Esophagus squamous epithelium (tissue), 4 donors: ENCODE measurements around the gene NKAIN4.

Source experiments
- POLR2A ChIP-seq, 4 donors: fragments of 450-650 bp; IDR thresholded peaks; one replicate each; pipeline ENCODE4 v1.6.1; 2017; ENCODE audit warnings: antibody characterized with exemption in 4 of 4, mild to moderate bottlenecking in 4 of 4, moderate library complexity in 3 of 4
- TF ChIP-seq, protein P1 (sequence below), 6 experiments: fragments of 450-650 bp in 4 of 6; fragments of 200-600 bp in 2 of 6; sonication (generic) in 2 of 6; IDR thresholded peaks; one replicate each; pipeline ENCODE4 v1.5.1; 2016 to 2019; ENCODE audit warnings: antibody characterized with exemption in 6 of 6, mild to moderate bottlenecking in 4 of 6, moderate library complexity in 4 of 6

- TF ChIP-seq, protein P1, sequence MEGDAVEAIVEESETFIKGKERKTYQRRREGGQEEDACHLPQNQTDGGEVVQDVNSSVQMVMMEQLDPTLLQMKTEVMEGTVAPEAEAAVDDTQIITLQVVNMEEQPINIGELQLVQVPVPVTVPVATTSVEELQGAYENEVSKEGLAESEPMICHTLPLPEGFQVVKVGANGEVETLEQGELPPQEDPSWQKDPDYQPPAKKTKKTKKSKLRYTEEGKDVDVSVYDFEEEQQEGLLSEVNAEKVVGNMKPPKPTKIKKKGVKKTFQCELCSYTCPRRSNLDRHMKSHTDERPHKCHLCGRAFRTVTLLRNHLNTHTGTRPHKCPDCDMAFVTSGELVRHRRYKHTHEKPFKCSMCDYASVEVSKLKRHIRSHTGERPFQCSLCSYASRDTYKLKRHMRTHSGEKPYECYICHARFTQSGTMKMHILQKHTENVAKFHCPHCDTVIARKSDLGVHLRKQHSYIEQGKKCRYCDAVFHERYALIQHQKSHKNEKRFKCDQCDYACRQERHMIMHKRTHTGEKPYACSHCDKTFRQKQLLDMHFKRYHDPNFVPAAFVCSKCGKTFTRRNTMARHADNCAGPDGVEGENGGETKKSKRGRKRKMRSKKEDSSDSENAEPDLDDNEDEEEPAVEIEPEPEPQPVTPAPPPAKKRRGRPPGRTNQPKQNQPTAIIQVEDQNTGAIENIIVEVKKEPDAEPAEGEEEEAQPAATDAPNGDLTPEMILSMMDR (IDR thresholded peaks at IDR 0.05): no peak
- TF ChIP-seq POLR2A (IDR thresholded peaks at IDR 0.05): no peak
These were observed 47.4 kb downstream of the NKAIN4 start for GRCh38 chr20:63206878-63207277.
